Right lobe of liver (tissue), 6 donors: ENCODE data around the gene IRAK1. TPM values are rescaled to one million over a fixed set of nuclear protein-coding genes. Genes with fewer than 3 reads are reported as not detected.
A peak's percentile ranks its signal among the peaks of the same experiment; 100 is the strongest.

Experiments
- ATAC-seq, 4 donors: fragments of 200-7000 bp; cut with Tn5 transposase; one replicate each; pipeline ENCODE4 v1.9.1; 2020; ENCODE audit warnings: mild to moderate bottlenecking in 4 of 4, moderate library complexity in 4 of 4
- DNase-seq, 3 donors: peaks; one replicate each; pipeline ENCODE4 v3.0.0-alpha.2; 2020
- H3K27ac ChIP-seq, 3 donors: fragments of 200-600 bp; one replicate each; pipeline ENCODE4 v1.8.0; 2022
- H3K27me3 ChIP-seq, 2 donors: fragments of 200-600 bp; one replicate each; pipeline ENCODE4 v1.8.0; 2022
- H3K36me3 ChIP-seq, 4 donors: fragments of 200-600 bp; sonication (generic) in 1 of 4; one replicate each; pipeline versions ENCODE4 v1.5.1 to v1.8.0; 2017 to 2022; ENCODE audit warnings: control low read depth in 1 of 4
- H3K4me1 ChIP-seq, 4 donors: fragments of 200-600 bp; sonication (generic) in 1 of 4; one replicate each; pipeline versions ENCODE4 v1.5.1 to v1.8.0; 2017 to 2022; ENCODE audit warnings: control low read depth in 1 of 4
- H3K4me3 ChIP-seq, 3 donors: fragments of 200-600 bp; one replicate each; pipeline ENCODE4 v1.8.0; 2022
- H3K9me3 ChIP-seq, 4 donors: fragments of 200-600 bp; sonication (generic) in 1 of 4; one replicate each; pipeline versions ENCODE4 v1.5.1 to v1.8.0; 2017 to 2022; ENCODE audit warnings: control low read depth in 1 of 4
- POLR2A ChIP-seq: fragments of 450-650 bp; IDR thresholded peaks from one replicate; pipeline ENCODE4 v1.6.1; 2017; ENCODE audit warnings: antibody characterized with exemption, mild to moderate bottlenecking
- WGBS: methylation state at CpG from one replicate; pipeline ENCODE4 v1.1.6; 2018; ENCODE audit warnings: low coverage, low lambda C conversion rate; ENCODE audit not compliant: insufficient coverage; ENCODE audit errors: missing lambda C conversion rate; 5-methylcytosine and 5-hydroxymethylcytosine counted together
- intact Hi-C, 2 donors: fragments of 100-400 bp; cut with DNase I; formaldehyde crosslinking; loops; one replicate each; pipeline versions ENCODE4 v1.11.2 to v1.14.1; 2022
- long read RNA-seq: library from polyadenylated mRNA; unstranded; transcript quantifications from one replicate; pipeline ENCODE4 v2.0.0, GENCODE V29; 2019
- total RNA-seq, 6 experiments: library from RNA; depleted of rRNA in 2 of 6; stranded (reverse); fragments of >200 nt in 2 of 6; fragmentation: NEBNext Ultra II Directional in 3 of 6; extraction: Animal tissue kit (Norgen Biotek cat#: 25700) in 3 of 6; gene quantifications; one replicate each; pipeline versions ENCODE4 v1.1.0 to v1.2.4, GENCODE V29; 2016 to 2023
- TF ChIP-seq, protein P1 (sequence below), 4 donors: fragments of 200-600 bp in 3 of 4; fragments of 450-650 bp in 1 of 4; IDR thresholded peaks; one replicate each; pipeline versions ENCODE4 v1.5.1 to v1.8.0; 2016 to 2022; ENCODE audit warnings: antibody characterized with exemption in 4 of 4, mild to moderate bottlenecking in 2 of 4
- donor health status: DM: no; HTN: yes; CAD: no.
- donor health status: DM: no; HTN: no; CAD: no.
- donor health status: DM: no; HTN: no; CAD: no.
- donor health status: DM: no; HTN: yes; CAD: no.
- donor health status: DM: no; HTN: yes; CAD: no.

IRAK1 gene
- 10 to 100 TPM; 27.4 to 77.7 (median 41.4) TPM for total RNA-seq
- long read RNA-seq, partial matches to known transcripts: 2 of 4 reads
- long read RNA-seq, other reads (novel, unspliced or antisense): 2 of 4 reads

DNA sequence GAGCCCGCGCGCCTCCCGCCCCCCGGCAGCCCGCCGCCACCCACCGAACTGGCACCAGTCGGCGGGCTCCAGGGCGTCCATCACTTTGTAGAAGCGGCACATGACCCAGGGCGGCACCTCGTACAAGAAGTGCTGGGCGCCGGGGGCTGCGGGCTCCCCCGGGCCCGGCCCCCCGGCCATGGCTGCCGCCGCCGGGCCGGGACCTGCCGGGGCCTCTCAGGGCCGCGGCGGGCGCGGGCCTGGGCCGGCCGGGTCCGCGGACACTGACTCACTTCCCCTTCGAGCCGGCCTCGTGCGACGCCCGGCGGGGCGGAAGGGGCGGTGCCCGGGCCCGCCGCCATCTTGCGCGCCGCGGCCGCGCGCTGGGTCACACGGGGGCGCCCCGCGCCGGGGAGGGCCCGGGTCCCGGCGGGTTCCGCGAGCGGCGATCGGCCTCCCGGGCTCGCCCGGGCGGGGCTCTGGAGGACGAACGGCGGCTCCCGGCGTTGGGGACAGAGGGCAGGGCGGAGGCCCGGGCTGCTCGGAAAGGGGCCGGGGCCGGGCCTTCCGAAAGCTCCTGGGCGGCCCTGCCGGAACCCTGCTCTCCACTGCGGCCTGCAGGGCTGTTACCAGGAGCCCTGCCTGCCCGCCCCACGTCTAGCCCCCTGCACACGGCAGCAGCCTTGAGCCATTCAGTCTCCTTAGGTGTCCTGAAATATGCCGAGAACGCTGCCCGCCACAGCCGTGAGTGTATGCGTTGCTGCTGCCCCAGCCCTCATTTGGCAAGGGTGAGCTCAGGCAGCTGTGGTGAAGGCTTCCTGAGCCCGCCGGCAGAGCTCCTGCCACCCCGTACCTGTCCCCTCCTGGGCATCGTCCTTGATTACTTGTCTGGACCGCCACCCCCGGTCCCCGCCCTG, at the start of gene IRAK1:
Gene IRAK1, minus strand, starts transcription at position 270 of the 896 bp plus-strand sequence. Its CDS starts 90 bp downstream, at position 180.
- intact Hi-C loops: no loop called here
- Histone ChIP-seq H3K36me3 (peaks cover 0 to 5% (median 0%) of the 10 kb centered on the region in 4 donors), H3K27me3 (no peaks in the 10 kb centered on the region), H3K4me3 (peak within 1 kb of the TSS; percentile 48 to 59 (median 50)), H3K9me3 (no peaks in the 10 kb centered on the region), H3K27ac (peak within 1 kb of the TSS; percentile 74 to 84 (median 78)), H3K4me1 (peaks cover 0 to 2% (median 0%) of the 10 kb centered on the region in 4 donors)
- DNase-seq (peak; percentile 60 to 72 (median 68)), ATAC-seq (peak; percentile 73 to 81 (median 76))
- TF ChIP-seq POLR2A: peak; percentile 54
- TF ChIP-seq, protein P1, sequence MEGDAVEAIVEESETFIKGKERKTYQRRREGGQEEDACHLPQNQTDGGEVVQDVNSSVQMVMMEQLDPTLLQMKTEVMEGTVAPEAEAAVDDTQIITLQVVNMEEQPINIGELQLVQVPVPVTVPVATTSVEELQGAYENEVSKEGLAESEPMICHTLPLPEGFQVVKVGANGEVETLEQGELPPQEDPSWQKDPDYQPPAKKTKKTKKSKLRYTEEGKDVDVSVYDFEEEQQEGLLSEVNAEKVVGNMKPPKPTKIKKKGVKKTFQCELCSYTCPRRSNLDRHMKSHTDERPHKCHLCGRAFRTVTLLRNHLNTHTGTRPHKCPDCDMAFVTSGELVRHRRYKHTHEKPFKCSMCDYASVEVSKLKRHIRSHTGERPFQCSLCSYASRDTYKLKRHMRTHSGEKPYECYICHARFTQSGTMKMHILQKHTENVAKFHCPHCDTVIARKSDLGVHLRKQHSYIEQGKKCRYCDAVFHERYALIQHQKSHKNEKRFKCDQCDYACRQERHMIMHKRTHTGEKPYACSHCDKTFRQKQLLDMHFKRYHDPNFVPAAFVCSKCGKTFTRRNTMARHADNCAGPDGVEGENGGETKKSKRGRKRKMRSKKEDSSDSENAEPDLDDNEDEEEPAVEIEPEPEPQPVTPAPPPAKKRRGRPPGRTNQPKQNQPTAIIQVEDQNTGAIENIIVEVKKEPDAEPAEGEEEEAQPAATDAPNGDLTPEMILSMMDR (IDR thresholded peaks at IDR 0.05): peak in 1 of 4 donors; percentile 8
- WGBS: no CpG with 5 or more reads among the region's 99 CpGs

DNA sequence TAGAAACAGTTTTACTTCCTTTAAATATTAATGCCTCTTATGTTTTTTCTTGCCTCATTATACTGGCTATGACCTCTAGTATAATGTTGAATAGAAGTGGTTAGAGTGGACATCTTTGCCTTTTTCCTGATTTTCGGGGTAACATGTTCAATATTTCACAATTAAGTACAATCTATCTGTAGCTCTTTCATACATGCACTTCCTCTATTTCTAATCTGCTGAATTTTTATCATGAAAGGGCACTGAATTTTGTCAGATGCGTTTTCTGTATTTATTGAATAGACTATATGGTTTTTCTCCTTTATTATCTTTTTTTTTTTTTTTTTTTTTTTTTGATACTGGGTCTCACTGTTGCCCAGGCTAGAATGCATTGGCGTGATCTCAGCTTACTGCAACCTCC, 48.9 kb upstream of the IRAK1 start:
- no peak overlapping the region for H3K27ac ChIP-seq
- DNase-seq (no peak), ATAC-seq (no peak)
- no peak overlapping the region for H3K4me3 ChIP-seq
- 45% methylated on average over 2 of the region's 3 CpGs for WGBS
- H3K36me3 ChIP-seq: no peaks in the 10 kb centered on the region
- no peaks in the 10 kb centered on the region for H3K9me3 ChIP-seq
- intact Hi-C loops: no loop called here
- TF ChIP-seq, protein P1 (IDR thresholded peaks at IDR 0.05): no peak
- no peak for TF ChIP-seq POLR2A
- H3K27me3 ChIP-seq: no peaks in the 10 kb centered on the region
- no peaks in the 10 kb centered on the region for H3K4me1 ChIP-seq

DNA sequence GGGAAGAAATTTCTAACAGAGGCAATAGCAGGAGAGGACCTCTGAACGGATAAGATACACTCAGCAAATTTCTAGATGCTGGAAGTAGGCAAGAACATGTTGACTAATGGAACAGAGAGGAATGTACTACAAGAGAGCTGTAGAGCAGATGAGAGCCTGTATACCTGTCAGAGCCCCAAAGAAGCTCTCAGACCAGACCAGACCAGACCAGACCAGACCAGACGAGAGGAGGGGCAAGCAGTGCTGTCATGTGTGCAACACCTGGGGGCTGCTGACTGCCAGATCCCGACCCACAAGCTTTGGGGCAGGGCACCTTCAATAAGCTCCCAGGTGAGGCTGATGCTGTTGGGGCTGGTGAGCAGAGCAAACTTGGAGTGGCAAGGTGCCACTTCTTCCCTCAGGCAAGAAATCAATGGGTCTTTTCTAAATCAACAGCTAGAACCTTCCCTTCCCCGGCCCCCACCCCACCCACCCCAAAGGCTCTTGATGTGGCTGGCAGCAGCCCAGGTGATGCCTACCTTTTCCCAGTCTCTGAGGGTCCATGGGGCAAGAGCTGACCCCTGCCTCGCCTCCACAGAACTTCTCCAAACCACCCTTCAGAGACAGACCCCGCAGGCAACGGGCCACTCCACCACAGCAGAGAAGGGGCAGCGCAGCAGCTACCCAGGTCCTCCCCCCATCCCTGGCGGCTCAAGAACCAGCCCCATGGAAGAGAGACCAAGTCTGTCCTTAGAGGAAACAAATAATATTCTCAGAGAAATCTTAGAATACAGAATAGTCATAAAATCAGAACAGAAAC, 45.1 kb upstream of the IRAK1 start:
- DNase-seq (no peak), ATAC-seq (no peak)
- Histone ChIP-seq H3K27me3 (no peaks in the 10 kb centered on the region), H3K9me3 (no peaks in the 10 kb centered on the region), H3K27ac (no peak overlapping the region), H3K36me3 (no peaks in the 10 kb centered on the region), H3K4me1 (no peaks in the 10 kb centered on the region), H3K4me3 (no peak overlapping the region)
- WGBS: 46% methylated on average over 3 of the region's 9 CpGs
- TF ChIP-seq, protein P1 (IDR thresholded peaks at IDR 0.05): no peak
- TF ChIP-seq POLR2A: no peak
- intact Hi-C loops: no loop called here

DNA sequence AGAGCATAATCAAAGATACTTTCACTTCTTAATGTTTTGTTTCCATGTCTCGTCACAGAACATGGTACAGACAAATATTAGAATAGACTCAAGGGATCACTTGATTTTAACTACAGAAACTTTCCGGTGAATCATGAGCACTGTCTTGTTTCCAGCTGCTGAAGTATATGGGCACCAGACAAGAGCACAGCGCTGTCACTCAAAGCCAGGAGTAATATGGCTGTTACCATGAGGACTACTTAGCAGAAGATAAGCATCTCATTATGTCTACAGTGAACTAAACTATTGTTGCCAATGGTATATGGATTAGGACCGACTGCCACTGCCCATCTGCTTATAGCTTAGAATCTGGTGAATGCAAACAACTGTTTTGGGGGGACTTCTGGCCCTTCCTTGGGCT, 43.5 kb upstream of the IRAK1 start:
- DNase-seq (no peak), ATAC-seq (no peak)
- intact Hi-C loops: no loop called here
- no peaks in the 10 kb centered on the region for H3K36me3 ChIP-seq
- no peak overlapping the region for H3K27ac ChIP-seq
- H3K4me3 ChIP-seq: no peak overlapping the region
- no peaks in the 10 kb centered on the region for H3K9me3 ChIP-seq
- H3K27me3 ChIP-seq: no peaks in the 10 kb centered on the region
- WGBS: 72% methylated on average over 4 of the region's 4 CpGs
- no peak for TF ChIP-seq POLR2A
- TF ChIP-seq, protein P1 (IDR thresholded peaks at IDR 0.05): no peak
- no peaks in the 10 kb centered on the region for H3K4me1 ChIP-seq
